ENCODE measurements around the gene SLC35E3. TPM values are rescaled to one million over a fixed set of nuclear protein-coding genes. Genes with fewer than 3 reads are reported as not detected.

SLC35E3 gene
- total and polyA plus RNA-seq, 2 of the 13 experiments (the other 11 are each of a cell fraction or from before 2014, with no cell fraction given), result 13.0 to 22.1 TPM

DNA sequence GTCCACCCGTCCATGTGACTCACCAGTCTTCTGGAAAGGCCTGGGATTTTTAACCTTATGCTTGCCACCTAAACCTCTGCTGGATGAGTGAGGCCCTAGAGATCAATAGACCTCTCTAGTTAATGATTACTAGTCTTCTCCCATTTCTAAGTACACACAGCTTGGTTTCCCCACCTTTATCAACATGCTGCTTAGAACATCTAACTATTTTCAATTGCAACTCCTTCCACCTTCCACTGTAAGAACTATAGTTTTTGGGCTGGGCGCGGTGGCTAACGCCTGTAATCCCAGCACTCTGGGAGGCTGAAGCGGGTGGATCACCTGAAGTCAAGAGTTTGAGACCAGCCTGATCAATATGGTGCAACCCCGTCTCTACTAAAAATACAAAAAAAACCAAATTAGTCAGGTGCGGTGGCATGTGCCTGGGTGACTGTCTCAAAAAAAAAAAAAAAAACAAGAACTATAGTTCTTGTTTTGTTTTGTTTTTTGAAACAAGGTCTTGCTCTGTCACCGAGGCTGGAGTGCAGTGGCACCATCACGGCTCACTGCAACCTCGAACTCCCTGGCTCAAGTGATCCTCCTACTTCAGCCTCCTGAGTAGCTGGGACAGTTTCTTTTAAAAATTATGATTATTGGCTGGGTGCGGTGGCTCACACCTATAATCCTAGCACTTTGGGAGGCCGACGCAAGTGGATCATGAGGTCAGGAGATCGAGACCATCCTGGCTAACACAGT, 43.3 kb downstream of the SLC35E3 start (continued):
- TF ChIP-seq, protein P1, sequence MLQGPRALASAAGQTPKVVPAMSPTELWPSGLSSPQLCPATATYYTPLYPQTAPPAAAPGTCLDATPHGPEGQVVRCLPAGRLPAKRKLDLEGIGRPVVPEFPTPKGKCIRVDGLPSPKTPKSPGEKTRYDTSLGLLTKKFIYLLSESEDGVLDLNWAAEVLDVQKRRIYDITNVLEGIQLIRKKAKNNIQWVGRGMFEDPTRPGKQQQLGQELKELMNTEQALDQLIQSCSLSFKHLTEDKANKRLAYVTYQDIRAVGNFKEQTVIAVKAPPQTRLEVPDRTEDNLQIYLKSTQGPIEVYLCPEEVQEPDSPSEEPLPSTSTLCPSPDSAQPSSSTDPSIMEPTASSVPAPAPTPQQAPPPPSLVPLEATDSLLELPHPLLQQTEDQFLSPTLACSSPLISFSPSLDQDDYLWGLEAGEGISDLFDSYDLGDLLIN (CRISPR knock-in tag; IDR thresholded peaks at IDR 0.05; ENCODE audit: borderline replicate concordance), result no peak
- TF ChIP-seq KDM5B (CRISPR knock-in tag; IDR thresholded peaks at IDR 0.05; ENCODE audit: borderline replicate concordance), result no peak
- 0 out of 2 replicates have a peak, but pooled peaks have one; percentile 42 for TF ChIP-seq STAT6 (CRISPR knock-in tag; IDR thresholded peaks at IDR 0.05; ENCODE audit: borderline replicate concordance)
- no peak for TF ChIP-seq PLRG1 (conservative IDR thresholded peaks at IDR 0.05)
- TF ChIP-seq CBX5 (CRISPR knock-in tag; IDR thresholded peaks at IDR 0.05; ENCODE audit: borderline replicate concordance), result 0 out of 2 replicates have a peak, but pooled peaks have one; percentile 49
- TF ChIP-seq ELF4 (CRISPR knock-in tag; IDR thresholded peaks at IDR 0.05; ENCODE audit: borderline replicate concordance), result no peak
- no peak for TF ChIP-seq TMF1 (CRISPR knock-in tag; IDR thresholded peaks at IDR 0.05; ENCODE audit: low read depth)
- TF ChIP-seq, protein P2, sequence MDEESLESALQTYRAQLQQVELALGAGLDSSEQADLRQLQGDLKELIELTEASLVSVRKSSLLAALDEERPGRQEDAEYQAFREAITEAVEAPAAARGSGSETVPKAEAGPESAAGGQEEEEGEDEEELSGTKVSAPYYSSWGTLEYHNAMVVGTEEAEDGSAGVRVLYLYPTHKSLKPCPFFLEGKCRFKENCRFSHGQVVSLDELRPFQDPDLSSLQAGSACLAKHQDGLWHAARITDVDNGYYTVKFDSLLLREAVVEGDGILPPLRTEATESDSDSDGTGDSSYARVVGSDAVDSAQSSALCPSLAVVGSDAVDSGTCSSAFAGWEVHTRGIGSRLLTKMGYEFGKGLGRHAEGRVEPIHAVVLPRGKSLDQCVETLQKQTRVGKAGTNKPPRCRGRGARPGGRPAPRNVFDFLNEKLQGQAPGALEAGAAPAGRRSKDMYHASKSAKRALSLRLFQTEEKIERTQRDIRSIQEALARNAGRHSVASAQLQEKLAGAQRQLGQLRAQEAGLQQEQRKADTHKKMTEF (CRISPR knock-in tag; IDR thresholded peaks at IDR 0.05), result peak; percentile 71
- no peak for TF ChIP-seq ZC3H13 (CRISPR knock-in tag; IDR thresholded peaks at IDR 0.05)
- no peak for TF ChIP-seq NBN (conservative IDR thresholded peaks at IDR 0.05)
- TF ChIP-seq SMAD1 (CRISPR knock-in tag; IDR thresholded peaks at IDR 0.05; ENCODE audit: borderline replicate concordance, low read depth), result no peak
- TF ChIP-seq PRMT3 (CRISPR knock-in tag; IDR thresholded peaks at IDR 0.05; ENCODE audit: borderline replicate concordance, low read depth), result no peak
- TF ChIP-seq ESRRA (CRISPR knock-in tag; IDR thresholded peaks at IDR 0.05; ENCODE audit: low read depth), result peak; percentile 58; the same call in 1 of the 2 replicates
- TF ChIP-seq ZNF652 (CRISPR knock-in tag; IDR thresholded peaks at IDR 0.05; ENCODE audit: borderline replicate concordance, low read depth), result peak; percentile 98
- TF ChIP-seq ZNF160 (CRISPR knock-in tag; IDR thresholded peaks at IDR 0.05), result no peak; the same call in 1 of the 2 replicates
- TF ChIP-seq ZNF589 (CRISPR knock-in tag; conservative IDR thresholded peaks at IDR 0.05), result no peak
- no peak for TF ChIP-seq ZFP37 (CRISPR knock-in tag; IDR thresholded peaks at IDR 0.05; ENCODE audit: borderline replicate concordance)
- no peak for TF ChIP-seq HOXA7 (CRISPR knock-in tag; IDR thresholded peaks at IDR 0.05)
- no peak for TF ChIP-seq ZNF605 (CRISPR knock-in tag; IDR thresholded peaks at IDR 0.05)
- TF ChIP-seq RORA (CRISPR knock-in tag; IDR thresholded peaks at IDR 0.05), result no peak
- TF ChIP-seq HCFC1 (IDR thresholded peaks at IDR 0.05; ENCODE audit: low read depth, low read length), result no peak
- TF ChIP-seq MIXL1 (CRISPR knock-in tag; IDR thresholded peaks at IDR 0.05), result peak; percentile 92
- no peak for TF ChIP-seq TOE1 (CRISPR knock-in tag; IDR thresholded peaks at IDR 0.05)
- TF ChIP-seq KDM6A (CRISPR knock-in tag; IDR thresholded peaks at IDR 0.05; ENCODE audit: low read depth), result peak; percentile 60
- TF ChIP-seq FOXK2 (IDR thresholded peaks at IDR 0.05), result peak; percentile 73
- TF ChIP-seq ZNF790 (CRISPR knock-in tag; IDR thresholded peaks at IDR 0.05; ENCODE audit: borderline replicate concordance), result no peak
- TF ChIP-seq KAT7 (CRISPR knock-in tag; IDR thresholded peaks at IDR 0.05; ENCODE audit: borderline replicate concordance), result no peak
- TF ChIP-seq ZNF619 (CRISPR knock-in tag; IDR thresholded peaks at IDR 0.05), result no peak

Measured in HepG2 (cell line).